Spleen (tissue), 11 donors: ENCODE data around the gene DOCK10. TPM values are rescaled to one million over a fixed set of nuclear protein-coding genes. Genes with fewer than 3 reads are reported as not detected.

Experiments
- DNase-seq: peaks from one replicate; pipeline ENCODE4 v3.0.0-alpha.2; 2020
- H3K27ac ChIP-seq, 8 donors: fragments of 200-600 bp; sonication (generic) in 7 of 8; 1 replicate in 4 of 8; 2 replicates in 4 of 8; pipeline versions ENCODE4 v1.5.0 to v1.8.0; 2016 to 2021; ENCODE audit warnings: inconsistent platforms in 4 of 8, mild to moderate bottlenecking in 4 of 8, moderate library complexity in 1 of 8
- H3K27me3 ChIP-seq, 7 donors: fragments of 200-600 bp; sonication (generic) in 6 of 7; replicated peaks in 1 of 7; 1 replicate in 4 of 7; 2 replicates in 3 of 7; pipeline versions ENCODE4 v1.5.0 to v1.8.0; 2016 to 2021; ENCODE audit warnings: inconsistent platforms in 3 of 7, mild to moderate bottlenecking in 1 of 7
- H3K36me3 ChIP-seq, 6 donors: fragments of 200-600 bp; sonication (generic) in 5 of 6; 1 replicate in 4 of 6; 2 replicates in 2 of 6; pipeline versions ENCODE4 v1.5.0 to v1.8.0; 2016 to 2021; ENCODE audit warnings: inconsistent platforms in 2 of 6
- H3K4me1 ChIP-seq, 6 donors: fragments of 200-600 bp; sonication (generic) in 5 of 6; 1 replicate in 3 of 6; 2 replicates in 3 of 6; pipeline versions ENCODE4 v1.5.0 to v1.8.0; 2016 to 2021; ENCODE audit warnings: inconsistent platforms in 3 of 6
- H3K4me3 ChIP-seq, 8 donors: fragments of 200-600 bp; sonication (generic) in 7 of 8; 1 replicate in 4 of 8; 2 replicates in 4 of 8; pipeline versions ENCODE4 v1.5.0 to v1.8.0; 2016 to 2021; ENCODE audit warnings: inconsistent platforms in 4 of 8, mild to moderate bottlenecking in 4 of 8, moderate library complexity in 2 of 8
- H3K9me3 ChIP-seq, 8 donors: fragments of 200-600 bp; sonication (generic) in 7 of 8; 1 replicate in 4 of 8; 2 replicates in 4 of 8; pipeline versions ENCODE4 v1.5.0 to v1.8.0; 2016 to 2021; ENCODE audit warnings: inconsistent platforms in 4 of 8
- CTCF ChIP-seq, 11 experiments: fragments of 200-600 bp in 7 of 11; fragments of 450-650 bp in 4 of 11; sonication (generic) in 4 of 11; IDR thresholded peaks in 8 of 11; conservative IDR thresholded peaks in 3 of 11; 1 replicate in 7 of 11; 2 replicates in 4 of 11; pipeline versions ENCODE4 v1.4.0 to v1.8.0; 2016 to 2021; ENCODE audit warnings: antibody characterized with exemption in 11 of 11, inconsistent platforms in 4 of 11, mild to moderate bottlenecking in 1 of 11
- POLR2A ChIP-seq, 3 donors: fragments of 450-650 bp; IDR thresholded peaks; one replicate each; pipeline ENCODE4 v1.5.1; 2017; ENCODE audit warnings: antibody characterized with exemption in 3 of 3, mild to moderate bottlenecking in 1 of 3
- POLR2AphosphoS5 ChIP-seq, 3 donors: sonication (generic); formaldehyde crosslinking; IDR thresholded peaks; one replicate each; pipeline ENCODE4 v1.5.1; 2017; ENCODE audit warnings: antibody characterized with exemption in 3 of 3
- WGBS, 5 donors: extraction: QIAGEN DNeasy Blood & Tissue Kit in 3 of 5; methylation state at CpG; one replicate each; pipeline versions ENCODE4 v1.1.5 to v1.1.7; 2013 to 2018; 5-methylcytosine and 5-hydroxymethylcytosine counted together
- intact Hi-C: fragments of 100-400 bp; cut with DNase I; formaldehyde crosslinking; loops from one replicate; pipeline ENCODE4 v1.15.0; 2023; ENCODE audit warnings: low total_unique reads
- polyA plus RNA-seq, 3 donors: library from polyadenylated mRNA; stranded (reverse); fragments of 200-250 nt; gene quantifications; one replicate each; pipeline ENCODE4 v1.2.1, GENCODE V29; 2013
- total RNA-seq, 7 donors: library from RNA; depleted of rRNA in 3 of 7; stranded (reverse); fragments of >200 nt in 3 of 7; fragmentation: NEBNext Ultra II Directional in 4 of 7; extraction: Animal tissue kit (Norgen Biotek cat#: 25700) in 4 of 7; gene quantifications; one replicate each; pipeline versions ENCODE4 v1.1.0 to v1.2.1, GENCODE V29; 2016 to 2021
- donor health status: healthy with polysubstance abuse.
- donor health status: DM: no; HTN: no; CAD: no; lungs with moderate emphysema.
- donor health status: DM: no; HTN: no; CAD: no.
- donor health status: Bipolar disorder and iron deficiency.
- donor health status: healthy.
- donor health status: DM: no; HTN: no; CAD: no.
- donor health status: DM: yes; HTN: yes; CAD: no.

The DOCK10 gene
- total and polyA plus RNA-seq, 10 donors = 12.5 to 203 (median 158) TPM

- TF ChIP-seq CTCF (IDR thresholded peaks at IDR 0.05 in 8 of 11, conservative IDR thresholded peaks at IDR 0.05 in 3 of 11) (no peak), POLR2A (IDR thresholded peaks at IDR 0.05) (no peak), POLR2AphosphoS5 (IDR thresholded peaks at IDR 0.05) (no peak)
- Histone ChIP-seq H3K27me3 (no peaks in the 10 kb centered on the region), H3K27ac (no peak overlapping the region), H3K9me3 (no peaks in the 10 kb centered on the region), H3K4me1 (no peaks in the 10 kb centered on the region), H3K36me3 (no peaks in the 10 kb centered on the region), H3K4me3 (no peak overlapping the region)
- intact Hi-C loops = no loop called here
- no peak for DNase-seq
- 68 to 90% (median 81%) methylated on average over 5 of the region's 5 CpGs for WGBS, 5 donors
Measured at GRCh38 chr2:225074366-225074765, 32.1 kb upstream of the DOCK10 start.

DNA sequence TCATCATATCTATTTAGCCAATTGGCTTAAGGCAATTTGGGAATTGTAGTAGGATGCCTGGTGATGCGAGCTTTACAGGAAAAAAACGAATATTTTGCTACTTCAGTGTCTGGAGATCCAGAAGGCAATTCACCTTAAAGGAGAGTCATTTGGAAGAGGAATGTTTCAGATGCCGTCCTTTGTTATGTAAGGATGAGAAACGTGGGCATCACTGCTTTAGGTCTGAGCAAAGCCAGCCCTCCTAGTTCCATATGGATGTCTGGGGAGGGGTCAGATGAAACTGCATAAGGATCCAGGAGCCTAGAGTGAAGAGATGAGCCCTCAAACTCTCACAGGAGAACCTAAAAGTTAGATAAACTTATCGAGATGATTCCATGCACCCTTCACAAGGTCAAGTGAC, 30.9 kb upstream of the DOCK10 start:
- H3K36me3 ChIP-seq = no peaks in the 10 kb centered on the region
- intact Hi-C loops = no loop called here
- TF ChIP-seq POLR2A (IDR thresholded peaks at IDR 0.05) = no peak
- no peak for TF ChIP-seq CTCF (IDR thresholded peaks at IDR 0.05 in 8 of 11, conservative IDR thresholded peaks at IDR 0.05 in 3 of 11)
- TF ChIP-seq POLR2AphosphoS5 (IDR thresholded peaks at IDR 0.05) = no peak

GRCh38 chr2:225072444-225072843, 30.2 kb upstream of the DOCK10 start:
- H3K27ac ChIP-seq = no peak overlapping the region
- no peaks in the 10 kb centered on the region for H3K4me1 ChIP-seq
- H3K27me3 ChIP-seq = no peaks in the 10 kb centered on the region
- TF ChIP-seq POLR2A (IDR thresholded peaks at IDR 0.05) (no peak), CTCF (IDR thresholded peaks at IDR 0.05 in 8 of 11, conservative IDR thresholded peaks at IDR 0.05 in 3 of 11) (no peak), POLR2AphosphoS5 (IDR thresholded peaks at IDR 0.05) (no peak)
- H3K9me3 ChIP-seq = peaks cover 0 to 12% (median 5%) of the 10 kb centered on the region in 8 donors
- H3K4me3 ChIP-seq = no peak overlapping the region
- DNase-seq = no peak
- 81 to 99% (median 93%) methylated on average over 2 of the region's 2 CpGs for WGBS, 5 donors
- intact Hi-C loops = no loop called here
- H3K36me3 ChIP-seq = no peaks in the 10 kb centered on the region

More for the DNA sequence above, 30.9 kb upstream of the DOCK10 start:
- WGBS, 5 donors = 77 to 85% (median 81%) methylated on average over 5 of the region's 5 CpGs
- Histone ChIP-seq H3K27me3 (no peaks in the 10 kb centered on the region), H3K4me3 (no peak overlapping the region), H3K9me3 (peaks cover 0 to 6% (median 0%) of the 10 kb centered on the region in 8 donors), H3K27ac (no peak overlapping the region), H3K4me1 (no peaks in the 10 kb centered on the region)
- DNase-seq = no peak

DNA sequence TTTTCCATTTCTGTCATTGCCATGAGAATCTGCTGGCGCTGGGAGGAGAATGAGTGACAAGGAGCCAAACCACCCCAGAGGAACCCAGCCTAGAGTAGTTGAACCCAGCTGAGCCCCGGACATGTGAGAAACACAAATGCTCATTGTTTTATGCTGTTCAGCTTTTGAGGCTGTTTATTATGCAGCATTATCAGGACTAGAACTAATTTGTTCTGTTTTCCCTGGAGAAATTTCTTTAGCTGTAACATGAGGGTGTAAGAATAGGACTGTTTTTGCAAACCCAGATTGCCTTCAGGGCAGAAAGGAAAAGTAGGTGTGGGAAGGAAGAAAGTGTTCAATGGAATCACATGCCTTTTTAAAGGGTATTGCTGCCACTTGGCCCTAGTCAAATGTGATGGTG, 28.5 kb upstream of the DOCK10 start:
- H3K27ac ChIP-seq = no peak overlapping the region
- peaks cover 0 to 20% (median 10%) of the 10 kb centered on the region in 8 donors for H3K9me3 ChIP-seq
- no peaks in the 10 kb centered on the region for H3K4me1 ChIP-seq
- intact Hi-C loops = no loop called here
- no peak for DNase-seq
- TF ChIP-seq POLR2A (IDR thresholded peaks at IDR 0.05) = no peak
- TF ChIP-seq CTCF (IDR thresholded peaks at IDR 0.05 in 8 of 11, conservative IDR thresholded peaks at IDR 0.05 in 3 of 11) = no peak
- no peak for TF ChIP-seq POLR2AphosphoS5 (IDR thresholded peaks at IDR 0.05)
- H3K36me3 ChIP-seq = no peaks in the 10 kb centered on the region
- WGBS, 5 donors = 80 to 97% (median 92%) methylated on average over 2 of the region's 2 CpGs
- no peak overlapping the region for H3K4me3 ChIP-seq
- H3K27me3 ChIP-seq = no peaks in the 10 kb centered on the region
